NCI-H460 (cell line): ENCODE measurements around the gene XPR1. TPM values are rescaled to one million over a fixed set of nuclear protein-coding genes. Genes with fewer than 3 reads are reported as not detected.
"Not testable (repeated sequence)": the region's sequence is repeated elsewhere in the genome, so short reads cannot be mapped to it uniquely, and the experiment has no call there.

Experiments used
- DNase-seq: peaks from one replicate; pipeline ENCODE4 v3.0.0-alpha.2; 2016; ENCODE audit warnings: low read depth; ENCODE audit errors: extremely low read depth
- total RNA-seq: library from RNA; depleted of rRNA; stranded (reverse); fragments of >200 nt; shearing (Covaris generic); gene quantifications from 2 replicates; pipeline ENCODE4 v1.2.3, GENCODE V29; 2014

The XPR1 gene
- total RNA-seq, 1 experiment from 2014 or later, result 92.9 TPM

DNA sequence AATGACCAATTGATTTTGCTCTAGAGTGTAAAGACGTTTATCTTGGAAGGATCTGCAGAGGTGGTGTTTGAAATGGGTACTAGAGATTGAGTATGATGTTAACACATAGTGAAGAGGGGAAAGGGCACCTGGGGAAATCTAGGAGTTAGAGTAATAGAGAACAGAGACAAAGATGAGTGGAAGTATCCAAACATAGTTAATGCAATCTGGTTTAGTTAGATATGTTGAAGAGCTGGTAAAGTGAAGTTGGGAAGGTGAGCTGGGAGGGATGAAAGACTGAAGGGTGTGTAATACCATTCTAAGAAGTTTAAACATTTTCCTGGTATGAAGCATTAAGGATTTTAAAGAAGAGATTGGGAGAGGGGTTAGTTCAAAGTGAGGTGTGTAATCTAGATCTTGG is 11.0 kb downstream of the XPR1 start:
- no peak for DNase-seq

DNA sequence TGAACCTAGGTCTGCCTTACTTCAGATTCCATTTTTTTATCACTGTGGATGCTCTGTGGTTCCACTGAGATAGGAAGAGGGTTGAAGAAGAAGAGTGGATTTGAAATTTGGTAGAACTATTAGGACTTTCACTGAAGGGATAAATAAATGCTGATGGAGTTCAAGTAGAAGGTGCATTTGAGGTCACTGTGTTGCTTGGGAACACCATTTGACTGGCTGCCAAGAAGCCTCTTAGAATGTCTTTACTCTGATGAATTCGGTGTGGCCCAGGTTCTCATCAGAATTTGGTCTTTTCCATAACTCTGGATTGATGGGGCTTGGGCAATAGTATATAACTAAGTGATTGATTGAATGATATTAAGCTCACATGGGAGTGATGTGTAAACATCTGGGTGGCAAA is 11.9 kb downstream of the XPR1 start:
- DNase-seq, result no peak

DNA sequence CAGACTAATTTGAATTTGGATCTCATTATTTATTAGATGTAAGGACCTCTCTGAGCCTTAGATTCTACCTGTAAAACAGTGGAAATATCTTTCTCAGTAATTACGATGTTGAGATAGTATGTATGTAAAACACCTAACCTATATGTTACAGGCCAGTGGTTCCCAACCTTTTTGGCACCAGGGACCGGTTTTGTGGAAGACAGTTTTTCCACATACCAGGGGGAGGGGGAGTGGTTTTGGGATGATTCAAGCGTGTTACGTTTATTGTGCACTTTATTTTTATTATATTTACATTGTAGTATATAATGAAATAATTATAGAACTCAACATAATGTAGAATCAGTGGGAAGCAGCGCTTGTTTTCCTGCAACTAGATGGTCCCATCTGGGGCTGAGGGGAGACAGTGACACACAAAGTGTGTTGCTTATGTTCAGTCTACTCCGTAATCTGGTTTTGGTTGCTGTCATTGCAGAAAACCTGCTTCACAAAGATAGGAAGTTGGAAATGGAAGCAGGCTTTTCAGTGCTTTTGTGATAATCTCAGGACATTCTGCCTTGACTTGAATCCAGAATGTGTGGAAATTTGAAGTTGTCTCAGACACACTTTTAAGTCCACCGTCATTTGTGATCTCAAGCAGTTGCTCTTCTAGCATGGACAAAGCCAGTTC is 12.8 kb downstream of the XPR1 start:
- DNase-seq, result no peak

DNA sequence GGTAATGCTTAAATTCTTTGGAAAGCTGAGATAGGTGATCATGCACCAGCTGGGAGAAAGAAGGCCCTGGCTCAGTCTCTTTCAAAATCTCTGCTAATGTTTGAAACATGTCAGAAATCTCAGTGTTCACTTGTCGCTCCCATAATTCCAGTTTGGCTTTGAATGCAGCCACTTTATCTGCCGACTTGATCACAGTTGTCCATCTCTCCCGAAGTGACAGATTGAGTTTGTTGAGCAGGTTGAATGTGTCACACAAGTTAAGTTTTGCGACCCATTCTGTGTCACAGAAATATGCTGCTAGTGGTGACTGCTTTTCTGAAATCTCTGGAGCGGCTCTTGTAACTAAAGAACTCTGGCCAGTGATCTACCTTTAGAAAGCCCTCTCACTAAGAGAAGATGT is 13.4 kb downstream of the XPR1 start:
- not testable (repeated sequence) for DNase-seq

DNA sequence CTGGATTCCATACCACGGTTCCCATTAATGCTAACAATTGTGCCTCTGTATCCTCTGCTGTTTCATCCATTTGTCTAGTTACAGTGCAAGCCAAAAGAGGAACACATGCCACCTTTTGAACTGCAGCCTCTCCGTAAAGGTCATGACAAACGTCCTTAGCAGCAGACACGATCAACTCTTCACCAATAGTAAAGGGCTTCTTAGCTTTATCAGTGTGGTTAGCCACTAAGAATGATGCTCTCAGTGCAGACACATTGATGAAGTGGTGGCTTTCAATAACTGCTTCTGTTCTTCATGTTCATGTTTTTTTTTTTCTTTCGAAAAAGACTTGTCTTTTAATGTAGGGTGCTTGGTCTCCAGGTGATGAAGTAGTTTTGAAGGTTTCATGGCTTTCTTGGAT is 14.3 kb downstream of the XPR1 start:
- DNase-seq, result no peak

DNA sequence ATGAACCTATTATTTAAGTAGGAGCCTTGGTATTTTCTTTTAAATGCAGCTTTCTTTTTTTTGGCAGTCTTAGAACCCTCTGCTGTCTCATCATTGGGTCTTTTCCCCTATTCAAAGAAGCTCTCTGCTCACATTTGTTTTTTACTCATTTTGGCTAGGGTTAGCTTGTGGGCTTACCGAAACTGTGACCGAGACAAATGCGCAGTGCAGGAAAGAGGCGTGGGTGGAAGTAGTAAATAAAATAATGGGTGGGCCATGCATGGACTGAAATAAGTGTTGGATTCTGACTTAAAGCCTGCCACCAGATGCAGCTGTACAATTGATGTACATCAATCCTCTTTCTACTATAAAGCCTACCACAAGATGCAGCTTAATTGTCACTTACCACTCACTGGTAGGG is 14.7 kb downstream of the XPR1 start:
- DNase-seq, result no peak

DNA sequence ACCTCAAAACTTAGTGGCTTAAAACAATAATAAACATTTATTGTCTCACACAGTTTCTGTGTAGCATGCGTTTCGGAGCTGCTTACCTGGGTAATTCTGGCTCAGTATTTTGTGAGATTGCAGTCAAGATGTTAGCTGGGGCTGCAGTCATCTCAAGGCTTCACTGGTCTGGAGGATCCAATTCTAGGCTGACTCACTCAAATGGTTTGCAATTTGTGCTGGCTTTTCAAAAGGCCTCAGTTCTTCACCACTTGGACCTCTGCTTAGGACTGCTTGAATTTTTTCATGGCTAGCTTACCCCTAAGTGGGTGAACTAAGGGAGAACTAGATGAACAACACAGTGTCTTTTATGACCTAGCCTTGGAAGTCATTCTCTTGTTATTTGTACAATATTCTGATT is 21.0 kb downstream of the XPR1 start:
- DNase-seq, result no peak

DNA sequence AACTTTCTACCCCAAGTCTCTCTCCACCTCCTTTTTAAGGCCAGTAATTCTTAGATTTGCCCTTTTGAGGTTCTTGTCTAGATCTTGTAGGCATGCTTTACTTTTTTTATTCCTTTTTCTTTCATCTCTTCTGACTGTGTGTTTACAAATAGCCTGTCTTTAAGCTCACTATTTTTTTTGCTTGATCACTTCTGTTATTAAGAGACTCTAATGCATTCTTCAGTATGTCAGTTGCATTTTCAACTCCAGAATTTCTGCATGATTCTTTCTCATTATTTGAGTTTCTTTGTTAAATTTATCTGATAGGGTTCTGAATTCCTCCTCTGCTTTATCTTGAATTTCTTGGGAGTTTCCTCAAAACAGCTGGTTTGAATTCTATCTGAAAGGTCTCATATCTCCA is 30.9 kb downstream of the XPR1 start:
- DNase-seq, result no peak

DNA sequence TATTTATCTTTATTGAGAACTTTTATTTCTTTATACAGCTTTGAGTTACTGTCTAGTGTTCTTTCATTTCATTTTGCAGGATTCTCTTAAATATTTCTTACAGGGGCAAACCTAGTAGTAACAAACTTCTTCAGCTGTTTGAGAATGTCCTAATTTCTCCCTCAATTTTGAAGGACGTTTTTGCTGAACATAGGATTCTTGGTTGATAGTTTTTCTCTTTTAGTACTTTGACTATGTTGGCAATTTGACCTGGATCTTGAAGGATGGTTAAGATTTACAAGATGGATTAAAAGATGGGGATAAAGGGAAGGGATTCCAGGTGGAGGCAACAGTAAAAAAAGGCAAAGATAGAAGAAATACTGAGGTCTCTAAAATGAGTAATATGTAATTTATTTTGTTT is 38.9 kb downstream of the XPR1 start:
- no peak for DNase-seq

DNA sequence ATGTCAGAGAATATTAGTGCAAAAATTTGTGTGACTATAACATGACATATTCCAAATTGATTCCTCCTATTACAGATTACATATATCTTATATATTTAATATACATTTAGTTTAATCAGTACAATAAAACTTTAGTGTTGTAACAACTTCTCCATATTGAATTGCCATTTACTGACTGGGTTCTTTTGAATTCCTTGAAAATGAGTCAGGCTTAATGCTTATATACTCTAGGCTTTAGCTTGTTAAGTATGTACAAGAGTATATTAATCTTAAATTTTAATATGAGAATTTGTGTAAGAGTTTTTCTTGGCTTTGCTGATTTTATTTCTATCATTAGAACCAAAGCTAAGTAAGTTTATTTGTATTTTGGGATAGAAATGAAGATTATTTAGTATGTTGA is 40.3 kb downstream of the XPR1 start:
- no peak for DNase-seq

DNA sequence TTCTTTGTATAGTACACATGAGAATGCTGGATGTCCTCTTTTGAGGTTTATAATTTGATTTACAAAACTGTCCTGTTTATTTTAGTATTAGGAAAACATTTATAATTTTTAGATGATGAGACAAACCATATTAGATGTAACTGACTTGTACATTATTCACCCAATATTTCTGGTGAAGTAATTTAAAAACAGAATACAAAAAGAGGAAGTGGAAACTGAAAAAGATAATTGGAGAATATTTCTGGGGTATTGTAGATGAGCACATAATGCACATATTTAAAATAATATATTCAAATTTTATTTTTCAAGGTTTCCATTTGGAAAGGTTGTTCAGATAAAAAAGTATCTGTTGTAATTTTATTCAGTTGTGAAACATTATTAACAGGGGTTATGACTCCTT is 40.7 kb downstream of the XPR1 start:
- no peak for DNase-seq

DNA sequence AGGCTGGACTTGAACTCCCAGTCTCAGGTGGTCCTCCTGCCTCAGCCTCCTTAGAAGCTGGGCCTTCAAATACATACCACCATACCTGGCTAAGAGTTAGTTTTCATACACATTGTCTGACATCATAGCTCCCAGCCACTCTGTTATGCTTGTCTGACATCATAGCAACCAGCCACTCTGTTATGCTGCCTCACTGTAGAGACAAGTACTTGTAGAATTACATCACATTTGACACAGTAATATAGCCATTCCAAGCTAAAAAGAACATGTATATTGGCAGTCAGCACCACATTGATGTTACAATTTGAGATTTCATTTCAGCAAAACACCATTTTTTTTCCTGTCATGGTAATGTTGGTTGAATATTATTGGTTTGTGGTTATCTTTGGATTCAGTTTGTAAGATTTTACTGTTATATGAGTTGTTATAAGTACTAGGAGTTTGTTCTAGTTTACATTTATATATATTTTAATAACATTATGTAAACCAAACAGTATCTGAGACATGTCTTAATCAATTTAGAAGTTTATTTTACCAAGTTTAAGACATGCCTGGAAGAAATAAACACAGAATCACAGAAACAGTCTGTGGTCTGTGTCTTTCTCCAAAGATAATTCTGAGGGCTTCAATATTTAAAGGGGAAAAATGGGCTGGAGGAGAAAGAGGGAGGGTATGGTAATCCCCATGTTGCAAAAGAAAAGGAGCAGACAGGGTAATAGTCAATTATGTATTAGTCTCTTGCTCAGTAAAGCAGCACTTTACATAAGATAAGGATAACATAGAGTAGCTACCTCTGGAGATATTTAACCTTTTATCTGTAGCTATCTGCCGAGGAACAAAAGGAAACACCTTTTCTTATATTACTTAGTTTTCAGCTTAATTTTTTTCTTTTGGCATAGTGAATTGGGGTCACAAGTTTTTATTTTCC is 43.0 kb downstream of the XPR1 start:
- no peak for DNase-seq

DNA sequence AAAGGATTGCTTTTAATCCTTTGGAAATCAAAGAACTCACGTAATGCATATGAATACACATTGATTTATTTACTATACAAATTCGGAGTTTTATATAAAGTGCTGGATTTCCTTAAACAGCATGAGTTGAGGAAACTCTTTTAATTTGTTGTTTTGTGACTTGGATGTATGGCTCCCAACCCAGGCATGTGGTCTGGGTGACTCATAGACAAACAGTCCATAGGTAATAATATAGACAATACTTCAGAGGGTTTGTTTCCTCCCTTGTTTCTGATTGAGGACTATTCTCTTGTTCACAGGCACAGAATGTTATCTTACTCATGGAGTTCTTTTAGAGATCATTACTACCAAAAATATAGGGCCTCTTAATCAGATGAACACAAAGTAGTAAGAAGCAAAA is 43.8 kb downstream of the XPR1 start:
- DNase-seq, result no peak

DNA sequence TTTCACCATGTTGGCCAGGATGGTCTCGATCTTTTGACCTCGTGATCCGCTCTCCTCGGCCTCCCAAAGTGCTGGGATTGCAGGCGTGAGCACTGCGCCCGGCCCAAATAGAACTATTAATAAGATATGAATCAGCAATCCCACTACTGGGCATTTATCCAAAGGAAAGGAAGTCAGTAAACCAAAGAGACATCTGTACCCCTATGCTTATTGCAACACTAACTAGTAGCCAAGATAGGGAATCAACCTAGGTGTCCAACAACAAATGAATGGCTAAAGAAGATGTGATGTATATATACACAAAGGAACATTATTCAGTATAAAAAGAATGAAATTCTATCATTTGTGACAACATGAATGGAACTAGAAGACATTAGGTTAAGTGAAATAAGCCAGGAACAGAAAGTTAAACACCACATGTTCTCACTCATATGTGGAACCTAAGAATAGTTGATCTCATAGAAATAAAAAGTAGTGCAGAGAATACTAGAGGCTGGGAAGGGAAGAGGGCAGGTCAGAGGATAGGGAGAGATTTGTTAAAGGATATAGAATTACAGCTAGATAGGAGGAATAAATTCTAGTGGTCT is 48.8 kb downstream of the XPR1 start:
- DNase-seq, result no peak

DNA sequence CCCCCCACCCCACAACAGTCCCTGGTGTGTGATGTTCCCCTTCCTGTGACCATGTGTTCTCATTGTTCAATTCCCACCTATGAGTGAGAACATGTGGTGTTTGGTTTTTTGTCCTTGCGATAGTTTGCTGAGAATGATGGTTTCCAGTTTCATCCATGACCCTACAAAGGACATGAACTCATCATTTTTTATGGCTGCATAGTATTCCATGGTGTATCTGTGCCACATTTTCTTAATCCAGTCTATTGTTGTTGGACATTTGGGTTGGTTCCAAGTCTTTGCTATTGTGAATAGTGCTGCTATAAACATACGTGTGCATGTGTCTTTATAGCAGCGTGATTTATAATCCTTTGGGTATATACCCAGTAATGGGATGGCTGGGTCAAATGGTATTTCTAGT is 51.3 kb downstream of the XPR1 start:
- DNase-seq, result not testable (repeated sequence)

DNA sequence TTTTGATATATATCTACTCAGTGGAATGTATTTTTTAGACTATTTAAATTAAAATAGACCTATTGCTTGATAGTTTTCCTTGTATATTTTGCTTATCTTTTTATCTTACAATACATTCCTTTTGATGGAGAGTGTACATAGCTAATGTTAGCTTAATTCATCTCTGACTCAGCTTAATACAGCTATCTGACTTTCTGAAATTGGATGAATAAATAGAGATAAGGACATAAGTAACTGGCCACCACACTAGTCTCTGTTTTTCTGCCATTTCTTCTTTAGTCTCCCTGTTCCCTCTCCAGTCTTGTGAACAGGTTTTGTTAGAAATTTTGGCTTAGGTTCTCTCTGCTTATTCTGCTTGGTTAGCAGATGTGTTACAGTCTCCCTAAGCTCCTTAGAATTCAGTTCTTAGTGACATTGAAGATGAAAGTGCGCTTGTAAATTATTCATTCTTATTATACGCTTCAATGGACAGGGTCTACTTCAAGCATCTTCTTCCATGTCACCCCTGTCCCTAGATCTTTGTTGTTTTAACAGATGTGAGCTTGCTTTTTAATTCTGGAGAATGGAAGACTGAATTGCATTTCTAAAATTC is 59.6 kb downstream of the XPR1 start:
- DNase-seq, result no peak

DNA sequence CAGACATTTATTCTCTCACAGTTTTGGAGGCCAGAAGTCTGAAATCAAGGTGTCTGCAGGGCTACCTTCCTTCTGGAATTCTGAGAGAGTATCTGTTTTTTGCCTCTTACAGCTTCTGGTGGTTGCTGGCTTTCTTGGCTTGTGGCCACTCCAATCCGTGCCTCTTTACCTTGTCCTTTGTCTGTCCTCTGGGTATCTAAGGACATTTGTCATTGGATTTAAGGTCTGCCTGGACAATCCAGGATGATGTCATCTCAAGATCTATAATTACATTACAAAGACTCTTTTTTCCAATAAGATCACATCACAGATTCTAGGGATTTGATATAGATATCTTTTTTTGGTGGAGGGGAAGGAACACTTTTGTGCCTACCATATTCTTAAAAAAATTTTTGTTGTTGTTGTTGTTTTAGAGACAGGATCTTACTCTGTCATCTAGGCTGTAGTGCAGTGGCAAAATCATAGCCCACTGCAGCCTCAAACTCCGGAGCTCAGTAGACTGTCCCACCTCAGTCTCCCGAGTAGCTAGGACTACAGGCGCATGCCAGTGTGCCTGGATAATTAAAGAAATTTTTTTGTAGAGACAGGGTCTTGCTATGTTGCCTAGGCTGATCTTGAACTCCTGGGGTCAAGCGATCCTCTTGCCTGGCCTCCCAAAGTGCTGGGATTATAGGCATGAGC is 61.9 kb downstream of the XPR1 start:
- no peak for DNase-seq

DNA sequence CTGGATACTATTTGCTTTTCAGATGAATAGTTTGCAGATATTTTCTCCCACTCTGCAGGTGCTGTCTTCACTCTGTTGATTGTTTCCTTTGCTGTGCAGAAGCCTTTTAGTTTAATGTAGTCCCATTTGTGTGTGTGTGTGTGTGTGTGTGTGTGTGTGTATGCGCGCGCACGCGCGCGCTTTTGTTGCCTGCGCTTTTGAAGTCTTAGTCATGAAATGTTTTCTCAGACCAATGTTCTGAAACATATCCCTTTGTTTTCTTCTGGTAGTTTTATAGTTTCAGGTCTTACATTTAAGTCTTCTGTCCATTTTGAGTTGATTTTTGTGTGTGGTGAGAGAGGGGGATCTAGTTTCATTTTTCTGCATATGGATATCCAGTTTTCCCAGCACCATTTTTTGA is 63.5 kb downstream of the XPR1 start:
- DNase-seq, result no peak

DNA sequence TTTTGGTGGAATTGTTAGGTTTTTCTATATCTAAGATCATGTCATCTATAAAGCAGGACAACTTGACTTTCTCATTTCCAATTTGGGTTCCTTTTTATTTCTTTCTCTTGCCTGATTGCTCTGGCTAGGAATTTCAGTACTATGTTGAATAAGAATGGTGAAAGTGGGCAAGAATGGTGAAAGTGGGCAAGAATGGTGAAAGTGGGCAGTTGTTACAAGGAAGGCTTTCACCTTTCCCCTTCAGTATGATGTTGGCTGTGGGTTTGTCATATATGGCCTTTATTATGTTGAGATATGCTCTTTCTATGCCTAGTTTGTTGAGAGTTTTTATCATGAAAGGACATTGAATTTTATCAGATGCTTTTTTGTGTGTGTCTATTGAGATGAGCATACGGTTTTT is 64.5 kb downstream of the XPR1 start:
- DNase-seq, result no peak

DNA sequence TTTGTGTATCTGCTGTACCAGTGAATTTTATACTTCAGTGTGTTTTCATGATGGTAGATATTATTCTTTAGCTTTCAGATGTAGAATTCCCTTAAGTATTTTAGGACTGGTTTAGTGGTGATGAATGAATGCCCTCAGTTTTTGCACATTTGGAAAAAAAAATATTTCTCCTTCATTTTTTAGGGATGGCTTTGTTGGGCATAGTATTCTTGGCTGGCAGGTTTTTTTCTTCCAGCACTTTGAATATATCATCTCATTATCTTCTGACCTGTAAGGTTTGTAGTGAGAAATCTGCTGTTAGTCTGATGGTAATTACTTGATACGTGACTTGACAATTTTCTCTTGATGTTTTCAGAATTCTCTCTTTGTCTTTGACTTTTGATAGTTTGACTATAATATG is 66.8 kb downstream of the XPR1 start:
- no peak for DNase-seq

DNA sequence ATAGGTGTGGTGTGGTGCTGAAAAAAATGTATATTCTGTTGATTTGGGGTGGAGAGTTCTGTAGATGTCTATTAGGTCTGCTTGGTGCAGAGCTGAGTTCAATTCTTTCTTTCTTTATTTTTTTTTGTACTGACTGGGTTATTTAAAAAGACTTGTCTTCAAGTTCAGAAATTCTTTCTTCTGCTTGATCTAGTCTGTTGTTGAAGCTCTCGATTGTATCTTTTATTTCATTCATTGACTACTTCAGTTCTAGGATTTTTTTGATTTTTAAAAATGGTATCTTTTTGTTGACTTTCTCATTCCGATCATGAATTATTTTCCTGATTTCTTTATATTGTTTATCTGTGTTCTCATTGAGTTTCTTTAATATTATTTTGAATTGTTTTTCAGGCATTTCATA is 70.6 kb downstream of the XPR1 start:
- not testable (repeated sequence) for DNase-seq
